Vagina (tissue), 2 donors: ENCODE results near the gene ZP1. TPM values are rescaled to one million over a fixed set of nuclear protein-coding genes. Genes with fewer than 3 reads are reported as not detected.

Source experiments
- DNase-seq, 2 donors: peaks; one replicate each; pipeline ENCODE4 v3.0.0-alpha.2; 2017; ENCODE audit errors: extremely low spot score in 2 of 2
- H3K27ac ChIP-seq: fragments of 200-600 bp; sonication (generic); one replicate; pipeline ENCODE4 v1.5.1; 2019
- H3K27me3 ChIP-seq: fragments of 200-600 bp; sonication (generic); one replicate; pipeline ENCODE4 v1.5.1; 2019
- H3K36me3 ChIP-seq, 2 donors: fragments of 200-600 bp; sonication (generic); one replicate each; pipeline ENCODE4 v1.5.1; 2017 to 2019
- H3K4me1 ChIP-seq: fragments of 200-600 bp; sonication (generic); one replicate; pipeline ENCODE4 v1.5.1; 2019
- H3K4me3 ChIP-seq, 2 donors: fragments of 200-600 bp; sonication (generic); 1 replicate in 1 of 2; 2 replicates in 1 of 2; pipeline ENCODE4 v1.5.1; 2016 to 2019
- H3K9me3 ChIP-seq: fragments of 200-600 bp; sonication (generic); one replicate; pipeline ENCODE4 v1.5.1; 2019
- POLR2A ChIP-seq, 2 donors: fragments of 450-650 bp; IDR thresholded peaks; one replicate each; pipeline ENCODE4 v1.6.1; 2017; ENCODE audit warnings: antibody characterized with exemption in 2 of 2, mild to moderate bottlenecking in 2 of 2, moderate library complexity in 2 of 2
- POLR2AphosphoS5 ChIP-seq, 2 donors: sonication (generic); formaldehyde crosslinking; IDR thresholded peaks; one replicate each; pipeline ENCODE4 v1.9.0; 2017; ENCODE audit warnings: antibody characterized with exemption in 2 of 2, mild to moderate bottlenecking in 2 of 2, low read depth in 1 of 2; ENCODE audit not compliant: insufficient read depth in 1 of 2
- intact Hi-C: fragments of 100-400 bp; cut with DNase I; formaldehyde crosslinking; loops from one replicate; pipeline ENCODE4 v1.15.1; 2023
- total RNA-seq: library from RNA; depleted of rRNA; stranded (reverse); fragments of >200 nt; gene quantifications from one replicate; pipeline ENCODE4 v1.2.3, GENCODE V29; 2016
- TF ChIP-seq, protein P1 (sequence below), 3 experiments: fragments of 450-650 bp in 2 of 3; fragments of 200-600 bp in 1 of 3; sonication (generic) in 1 of 3; IDR thresholded peaks; one replicate each; pipeline ENCODE4 v1.5.1; 2017 to 2019; ENCODE audit warnings: antibody characterized with exemption in 3 of 3, mild to moderate bottlenecking in 2 of 3, moderate library complexity in 2 of 3

Gene ZP1
- total RNA-seq, 1 donor from 2014 or later, result not detected

DNA sequence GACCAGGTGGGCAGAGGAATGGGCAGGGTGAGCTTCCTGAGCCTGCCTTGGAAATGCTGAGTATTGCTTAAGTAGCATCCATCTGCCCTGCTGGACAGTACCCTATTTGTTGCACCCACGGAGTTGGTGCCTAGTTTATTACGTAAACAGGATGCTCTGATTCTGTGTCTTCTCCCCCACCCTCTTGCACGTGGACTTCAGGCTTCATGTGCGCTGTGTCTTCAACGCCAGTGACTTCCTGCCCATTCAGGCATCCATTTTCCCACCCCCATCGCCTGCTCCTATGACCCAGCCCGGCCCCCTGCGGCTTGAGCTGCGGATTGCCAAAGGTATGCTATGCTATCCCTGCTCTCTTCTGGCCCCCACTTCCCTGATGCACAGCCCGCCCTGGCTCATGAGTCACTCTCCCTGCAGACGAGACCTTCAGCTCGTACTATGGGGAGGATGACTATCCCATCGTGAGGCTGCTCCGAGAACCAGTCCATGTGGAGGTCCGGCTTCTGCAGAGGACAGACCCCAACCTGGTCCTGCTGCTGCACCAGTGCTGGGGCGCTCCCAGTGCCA lies 5.7 kb downstream of the ZP1 start:
- no peaks in the 10 kb centered on the region for H3K36me3 ChIP-seq
- no peak overlapping the region for H3K4me3 ChIP-seq
- H3K4me1 ChIP-seq, result peaks cover 24% of the 10 kb centered on the region
- H3K27me3 ChIP-seq, result no peaks in the 10 kb centered on the region
- no peak for DNase-seq
- TF ChIP-seq POLR2AphosphoS5 (IDR thresholded peaks at IDR 0.05; ENCODE audit: insufficient read depth in 1 of 2, low read depth in 1 of 2), result no peak
- TF ChIP-seq POLR2A (IDR thresholded peaks at IDR 0.05), result no peak
- TF ChIP-seq, protein P1, sequence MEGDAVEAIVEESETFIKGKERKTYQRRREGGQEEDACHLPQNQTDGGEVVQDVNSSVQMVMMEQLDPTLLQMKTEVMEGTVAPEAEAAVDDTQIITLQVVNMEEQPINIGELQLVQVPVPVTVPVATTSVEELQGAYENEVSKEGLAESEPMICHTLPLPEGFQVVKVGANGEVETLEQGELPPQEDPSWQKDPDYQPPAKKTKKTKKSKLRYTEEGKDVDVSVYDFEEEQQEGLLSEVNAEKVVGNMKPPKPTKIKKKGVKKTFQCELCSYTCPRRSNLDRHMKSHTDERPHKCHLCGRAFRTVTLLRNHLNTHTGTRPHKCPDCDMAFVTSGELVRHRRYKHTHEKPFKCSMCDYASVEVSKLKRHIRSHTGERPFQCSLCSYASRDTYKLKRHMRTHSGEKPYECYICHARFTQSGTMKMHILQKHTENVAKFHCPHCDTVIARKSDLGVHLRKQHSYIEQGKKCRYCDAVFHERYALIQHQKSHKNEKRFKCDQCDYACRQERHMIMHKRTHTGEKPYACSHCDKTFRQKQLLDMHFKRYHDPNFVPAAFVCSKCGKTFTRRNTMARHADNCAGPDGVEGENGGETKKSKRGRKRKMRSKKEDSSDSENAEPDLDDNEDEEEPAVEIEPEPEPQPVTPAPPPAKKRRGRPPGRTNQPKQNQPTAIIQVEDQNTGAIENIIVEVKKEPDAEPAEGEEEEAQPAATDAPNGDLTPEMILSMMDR (IDR thresholded peaks at IDR 0.05), result no peak
- no peaks in the 10 kb centered on the region for H3K9me3 ChIP-seq
- no peak overlapping the region for H3K27ac ChIP-seq
- intact Hi-C loops, result no loop called here

DNA sequence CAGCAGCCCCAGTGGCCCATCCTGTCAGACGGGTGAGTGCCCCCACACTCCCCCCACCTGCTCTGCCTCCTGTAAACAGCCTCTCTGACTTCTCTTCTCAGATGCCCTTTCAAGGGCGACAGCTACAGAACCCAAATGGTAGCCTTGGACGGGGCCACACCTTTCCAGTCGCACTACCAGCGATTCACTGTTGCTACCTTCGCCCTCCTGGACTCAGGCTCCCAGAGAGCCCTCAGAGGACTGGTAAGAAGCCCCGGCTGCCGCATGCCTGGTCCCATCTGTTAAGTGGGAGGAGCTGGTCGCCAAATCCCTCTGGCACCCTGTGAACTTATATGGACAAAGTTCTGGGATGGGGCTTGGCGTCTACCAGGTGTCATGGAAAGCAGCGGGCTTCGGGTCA lies 6.2 kb downstream of the ZP1 start:
- DNase-seq, result no peak
- Histone ChIP-seq H3K36me3 (no peaks in the 10 kb centered on the region), H3K27me3 (no peaks in the 10 kb centered on the region), H3K4me3 (no peak overlapping the region), H3K4me1 (peaks cover 24% of the 10 kb centered on the region), H3K9me3 (no peaks in the 10 kb centered on the region), H3K27ac (no peak overlapping the region)
- intact Hi-C loops, result no loop called here
- no peak for TF ChIP-seq POLR2AphosphoS5 (IDR thresholded peaks at IDR 0.05; ENCODE audit: insufficient read depth in 1 of 2, low read depth in 1 of 2)
- no peak for TF ChIP-seq POLR2A (IDR thresholded peaks at IDR 0.05)
- TF ChIP-seq, protein P1 (IDR thresholded peaks at IDR 0.05), result no peak

DNA sequence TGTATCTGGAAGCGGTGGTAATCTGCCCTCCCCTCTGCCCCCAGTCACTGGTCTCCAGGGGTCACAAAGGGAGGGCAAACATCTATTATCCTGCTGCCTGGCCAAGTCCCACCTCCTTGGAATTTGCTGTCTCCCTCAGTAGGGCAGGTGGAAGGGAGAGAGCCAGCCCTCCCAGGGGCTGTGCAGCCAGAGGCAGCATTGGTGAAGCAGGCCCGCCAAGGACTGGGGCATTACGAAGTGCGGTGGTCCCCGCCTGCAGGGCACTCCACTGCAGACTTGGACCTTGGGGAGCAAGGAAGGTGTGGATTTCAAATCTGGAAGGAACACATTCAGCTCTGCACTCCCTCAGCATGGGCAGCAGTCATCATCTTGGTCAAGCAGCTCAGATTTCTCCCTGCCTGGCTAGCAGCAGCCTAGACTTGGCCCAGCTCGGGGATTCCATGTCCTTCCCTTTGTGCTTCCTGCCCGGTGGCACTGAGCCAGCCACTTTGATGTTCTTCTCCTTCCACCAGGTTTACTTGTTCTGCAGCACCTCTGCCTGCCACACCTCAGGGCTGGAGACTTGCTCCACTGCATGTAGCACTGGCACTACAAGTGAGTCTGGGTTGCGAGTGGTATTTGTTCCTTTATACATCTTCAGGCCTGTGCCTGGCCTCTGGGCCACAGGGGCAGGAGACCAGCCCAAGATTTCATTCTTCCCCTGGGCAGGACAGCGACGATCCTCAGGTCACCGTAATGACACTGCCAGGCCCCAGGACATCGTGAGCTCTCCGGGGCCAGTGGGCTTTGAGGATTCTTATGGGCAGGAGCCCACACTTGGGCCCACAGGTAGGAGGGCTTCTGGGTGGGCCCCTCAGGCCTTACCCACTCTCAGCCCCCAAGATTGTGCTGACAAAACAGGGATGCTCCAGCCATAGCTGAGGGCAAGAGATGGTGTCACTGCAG lies 7.4 kb downstream of the ZP1 start:
- Histone ChIP-seq H3K4me3 (no peak overlapping the region), H3K27ac (no peak overlapping the region), H3K27me3 (no peaks in the 10 kb centered on the region), H3K36me3 (peaks cover 0 to 1% of the 10 kb centered on the region in 2 donors), H3K4me1 (peaks cover 24% of the 10 kb centered on the region), H3K9me3 (no peaks in the 10 kb centered on the region)
- TF ChIP-seq, protein P1 (IDR thresholded peaks at IDR 0.05), result no peak
- TF ChIP-seq POLR2A (IDR thresholded peaks at IDR 0.05) (no peak), POLR2AphosphoS5 (IDR thresholded peaks at IDR 0.05; ENCODE audit: insufficient read depth in 1 of 2, low read depth in 1 of 2) (no peak)
- DNase-seq, result no peak
- intact Hi-C loops, result no loop called here

DNA sequence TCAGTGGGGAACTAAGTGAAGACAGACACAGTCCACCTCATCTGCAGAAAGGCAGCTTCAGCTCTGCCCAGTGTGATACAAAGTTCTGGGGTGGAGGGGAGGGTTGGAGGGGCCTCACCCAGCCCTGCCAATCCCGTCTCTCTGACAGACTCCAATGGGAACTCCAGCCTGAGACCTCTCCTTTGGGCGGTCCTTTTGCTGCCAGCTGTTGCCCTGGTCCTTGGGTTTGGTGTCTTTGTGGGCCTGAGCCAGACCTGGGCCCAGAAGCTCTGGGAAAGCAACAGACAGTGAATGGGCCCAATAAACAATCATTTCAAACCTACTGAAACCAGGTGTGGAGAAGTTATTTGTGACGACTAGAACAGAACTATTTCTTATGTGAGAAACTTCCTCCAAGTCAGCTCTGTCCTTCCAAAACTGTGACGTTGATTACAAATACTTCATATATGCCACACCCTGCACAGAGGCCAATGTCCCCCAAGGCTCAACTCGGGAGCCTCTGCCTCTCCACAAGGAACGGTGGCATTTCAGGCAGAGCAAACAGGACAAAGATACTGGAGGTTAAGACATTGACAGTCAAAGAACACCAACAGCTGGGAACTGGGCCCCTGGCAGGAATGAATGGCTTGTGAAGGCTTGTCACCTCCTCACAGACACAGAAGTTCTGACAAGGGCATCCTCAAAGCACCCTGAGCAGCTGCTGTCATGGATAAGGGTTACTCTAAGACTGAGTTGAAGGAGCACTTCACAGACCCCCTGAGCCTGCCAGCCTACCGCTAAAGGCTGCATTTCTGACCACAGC lies 8.2 kb downstream of the ZP1 start:
- no peak for DNase-seq
- Histone ChIP-seq H3K27ac (no peak overlapping the region), H3K36me3 (peaks cover 0 to 10% of the 10 kb centered on the region in 2 donors), H3K27me3 (no peaks in the 10 kb centered on the region), H3K4me1 (peaks cover 24% of the 10 kb centered on the region), H3K9me3 (no peaks in the 10 kb centered on the region), H3K4me3 (no peak overlapping the region)
- intact Hi-C loops, result no loop called here
- no peak for TF ChIP-seq POLR2AphosphoS5 (IDR thresholded peaks at IDR 0.05; ENCODE audit: insufficient read depth in 1 of 2, low read depth in 1 of 2)
- TF ChIP-seq, protein P1 (IDR thresholded peaks at IDR 0.05), result no peak
- TF ChIP-seq POLR2A (IDR thresholded peaks at IDR 0.05), result no peak
